Kidney capillary endothelial cell (primary cell): ENCODE data around the gene RPL12.
"Not testable (repeated sequence)": the region's sequence is repeated elsewhere in the genome, so short reads cannot be mapped to it uniquely, and the experiment has no call there.

Experiments
- DNase-seq: peaks from one replicate; pipeline ENCODE4 v3.0.0-alpha.2; 2018; ENCODE audit warnings: low spot score

The RPL12 gene

GRCh38 chr9:127467621-127468020 is 16.4 kb upstream of the RPL12 start:
- DNase-seq = no peak

GRCh38 chr9:127466407-127466917 is 15.3 kb upstream of the RPL12 start:
- not testable (repeated sequence) for DNase-seq

- no peak for DNase-seq
Measured at GRCh38 chr9:127463911-127464310, 12.7 kb upstream of the RPL12 start.

GRCh38 chr9:127463382-127463781 is 12.2 kb upstream of the RPL12 start:
- DNase-seq = no peak

- DNase-seq = no peak
Measured at GRCh38 chr9:127458921-127459320, 7.7 kb upstream of the RPL12 start.

- DNase-seq = no peak
Measured at GRCh38 chr9:127457191-127457878, 6.1 kb upstream of the RPL12 start.

- DNase-seq = no peak
Measured at GRCh38 chr9:127455324-127455992, 4.3 kb upstream of the RPL12 start.

- DNase-seq = no peak
Measured at GRCh38 chr9:127452691-127453090, 1.5 kb upstream of the RPL12 start.

GRCh38 chr9:127451858-127452656 is 851 bp upstream of the RPL12 start:
- DNase-seq = no peak

GRCh38 chr9:127451608-127451857 is 327 bp upstream of the RPL12 start:
- peak; percentile 35 for DNase-seq

GRCh38 chr9:127450243-127450760 is 904 bp downstream of the RPL12 start:
- DNase-seq = no peak

GRCh38 chr9:127449332-127449966 is 1.8 kb downstream of the RPL12 start:
- no peak for DNase-seq

- no peak for DNase-seq
Measured at GRCh38 chr9:127448112-127448805, 2.9 kb downstream of the RPL12 start.

- DNase-seq = no peak
Measured at GRCh38 chr9:127447416-127448111, 3.6 kb downstream of the RPL12 start.

- no peak for DNase-seq
Measured at GRCh38 chr9:127446713-127447415, 4.3 kb downstream of the RPL12 start.

- no peak for DNase-seq
Measured at GRCh38 chr9:127445851-127446712, 5.1 kb downstream of the RPL12 start.

- DNase-seq = no peak
Measured at GRCh38 chr9:127444921-127445850, 6.0 kb downstream of the RPL12 start.

- no peak for DNase-seq
Measured at GRCh38 chr9:127444283-127444920, 6.8 kb downstream of the RPL12 start.
